GM19468 (cell line): ENCODE results near the gene FLRT3.

Source experiments
- ATAC-seq: cut with Tn5 transposase; IDR thresholded peaks from one replicate; pipeline ENCODE4 v1.9.1; 2021; ENCODE audit warnings: mild to moderate bottlenecking, moderate library complexity, moderate number of reproducible peaks; ENCODE audit not compliant: unreplicated experiment; ENCODE audit errors: extremely low read depth

FLRT3 gene

DNA sequence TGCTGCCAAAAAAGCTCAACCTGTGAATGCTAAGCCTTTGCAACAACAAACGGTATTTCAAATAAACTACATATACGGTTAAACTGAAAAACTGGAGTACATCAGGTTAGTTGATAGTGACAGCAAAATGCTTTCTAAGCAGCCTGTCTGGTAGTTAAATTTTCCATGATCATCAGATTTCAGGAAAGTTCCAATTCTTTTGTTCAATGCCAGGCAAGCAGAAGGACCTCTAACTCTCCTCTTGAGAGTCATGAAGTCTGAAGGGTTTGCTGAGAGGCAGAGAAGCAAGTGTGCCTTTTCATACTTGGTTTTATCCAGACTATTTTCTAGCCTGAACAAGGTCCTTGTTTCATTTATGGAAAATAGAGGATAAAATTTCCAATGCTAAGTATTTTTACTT lies 4.5 kb downstream of the FLRT3 start:
- ATAC-seq = no peak

DNA sequence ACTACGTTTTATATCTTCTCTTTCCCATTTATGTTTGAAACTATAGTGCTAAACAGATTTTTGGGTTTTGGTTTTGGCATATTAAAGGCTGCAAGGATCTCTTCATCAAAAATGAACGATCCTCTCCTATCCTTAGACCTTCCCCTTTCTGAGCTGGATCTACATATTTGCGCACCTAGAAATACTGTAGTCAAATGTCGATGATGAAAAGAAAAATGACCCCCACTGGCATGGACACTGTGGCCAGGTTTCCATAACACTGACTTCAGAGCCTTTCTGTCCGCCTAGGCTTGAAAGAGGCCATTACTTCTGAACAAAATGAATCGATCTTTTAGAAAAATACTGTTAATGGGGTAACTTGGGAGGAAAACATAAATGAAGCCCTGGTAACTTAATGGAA lies 5.8 kb downstream of the FLRT3 start:
- ATAC-seq = no peak

DNA sequence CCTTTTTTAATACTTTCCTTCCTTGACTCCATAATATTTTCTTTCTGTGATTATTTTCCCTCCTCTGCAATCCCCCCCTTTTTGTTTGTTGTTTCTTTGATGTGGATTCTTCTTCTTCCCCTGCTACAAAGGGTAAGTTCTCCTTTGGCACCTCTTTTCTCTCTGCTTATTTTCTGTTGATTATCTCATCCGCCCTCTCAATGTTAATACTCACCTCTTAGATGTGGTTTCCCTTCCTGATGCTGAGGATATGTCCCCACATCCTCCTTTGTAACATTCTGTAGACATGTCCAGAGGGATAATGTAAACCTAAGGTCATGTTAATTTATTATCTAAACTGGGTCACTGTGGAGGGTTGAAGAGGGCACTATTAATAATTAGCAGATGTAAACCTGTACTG lies 17.7 kb downstream of the FLRT3 start:
- ATAC-seq = no peak

DNA sequence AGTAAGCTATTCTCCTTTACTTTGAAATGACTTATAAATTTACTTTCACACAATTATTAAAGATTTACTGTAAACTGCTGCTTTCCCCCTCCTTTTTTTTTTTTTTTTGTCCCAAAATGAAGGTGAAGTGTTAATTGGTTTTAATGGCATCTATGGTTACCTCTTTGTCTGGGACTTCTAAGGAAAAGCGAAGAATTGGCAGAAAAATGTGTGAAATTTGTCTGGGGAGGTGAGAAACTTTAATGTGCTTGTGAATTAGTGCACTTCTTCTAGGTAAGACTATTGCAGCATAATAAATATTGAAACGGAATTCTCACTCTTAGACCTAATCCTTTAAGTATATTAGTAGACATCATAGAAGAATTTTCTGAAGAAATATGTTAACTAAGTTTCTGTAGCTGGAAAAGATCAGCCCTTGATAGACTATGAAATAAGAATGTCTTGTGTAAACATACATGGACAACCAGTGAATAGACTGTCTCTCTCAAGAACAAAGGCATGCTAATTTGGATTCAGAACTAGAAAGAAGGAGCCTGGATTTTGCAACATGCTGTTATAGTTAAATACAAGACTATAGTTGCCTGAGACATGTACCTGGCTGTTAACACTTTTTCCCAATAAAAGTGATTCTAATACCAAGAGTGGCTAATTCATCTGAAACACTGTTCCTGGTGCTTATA lies 23.9 kb downstream of the FLRT3 start:
- no peak for ATAC-seq

DNA sequence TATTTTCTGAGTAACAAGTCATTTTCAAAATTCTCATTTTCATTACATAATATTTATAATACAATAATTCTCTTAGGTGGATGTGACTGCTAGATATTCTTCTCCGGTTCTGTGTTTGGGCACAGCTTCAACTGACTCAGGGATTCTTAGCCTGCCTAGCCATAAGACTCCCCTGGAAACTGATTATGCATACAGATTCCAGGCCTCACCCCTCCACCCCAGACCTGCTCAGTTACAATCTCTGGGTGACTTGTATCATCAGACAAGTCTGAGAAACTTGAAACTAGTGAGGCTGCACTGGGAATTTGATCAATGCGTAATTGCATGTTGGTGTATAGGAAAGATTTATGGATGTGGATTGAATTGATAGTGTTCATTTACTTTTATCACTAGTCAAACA lies 25.4 kb downstream of the FLRT3 start:
- no peak for ATAC-seq

DNA sequence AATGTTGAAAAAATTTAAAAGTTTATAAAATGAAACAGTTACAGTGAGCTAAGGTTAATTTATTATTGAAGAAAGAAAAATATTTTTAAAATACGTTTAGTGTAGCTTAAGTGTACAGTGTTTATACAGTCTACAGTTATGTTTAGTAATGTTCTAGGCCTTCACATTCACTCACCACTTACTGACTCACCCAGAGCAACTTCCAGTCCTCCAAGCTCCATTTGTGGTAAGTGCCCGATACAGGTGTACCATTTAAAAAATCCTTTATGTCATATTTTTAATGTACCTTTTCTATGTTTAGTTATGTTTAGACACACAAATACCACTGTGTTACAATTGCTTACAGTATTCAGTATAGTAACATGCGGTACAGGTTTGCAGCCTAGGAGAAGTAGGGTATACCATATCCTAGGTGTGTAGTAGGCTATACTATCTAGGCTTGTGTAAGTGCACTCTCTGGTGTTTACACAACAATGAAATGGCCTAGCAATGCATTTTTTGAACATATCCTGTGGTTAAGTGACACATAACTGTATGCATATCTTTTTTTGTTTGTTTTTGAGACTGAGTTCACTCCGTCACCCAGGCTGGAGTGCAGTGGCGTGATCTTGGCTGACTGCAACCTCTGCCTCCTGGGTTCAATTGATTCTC lies 26.3 kb downstream of the FLRT3 start:
- no peak for ATAC-seq

DNA sequence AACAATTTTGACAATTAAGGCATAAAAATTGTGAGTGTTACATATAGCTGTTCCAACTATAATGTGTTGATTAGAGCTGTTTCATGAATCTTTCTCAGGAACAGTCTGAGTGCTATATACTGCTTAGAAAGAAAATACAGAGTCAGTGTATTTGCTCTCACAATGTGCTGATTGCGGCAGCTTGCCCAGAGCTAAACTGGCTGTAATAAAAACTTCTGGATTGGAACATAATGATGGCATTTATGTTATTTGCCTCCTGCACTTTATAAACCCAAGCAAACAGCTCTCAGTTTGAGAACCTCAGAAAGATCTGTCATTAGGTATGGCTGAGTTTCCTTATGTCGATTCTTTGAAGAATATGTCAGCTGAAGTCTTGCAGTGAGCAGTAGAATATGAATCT lies 29.5 kb downstream of the FLRT3 start:
- ATAC-seq = no peak

DNA sequence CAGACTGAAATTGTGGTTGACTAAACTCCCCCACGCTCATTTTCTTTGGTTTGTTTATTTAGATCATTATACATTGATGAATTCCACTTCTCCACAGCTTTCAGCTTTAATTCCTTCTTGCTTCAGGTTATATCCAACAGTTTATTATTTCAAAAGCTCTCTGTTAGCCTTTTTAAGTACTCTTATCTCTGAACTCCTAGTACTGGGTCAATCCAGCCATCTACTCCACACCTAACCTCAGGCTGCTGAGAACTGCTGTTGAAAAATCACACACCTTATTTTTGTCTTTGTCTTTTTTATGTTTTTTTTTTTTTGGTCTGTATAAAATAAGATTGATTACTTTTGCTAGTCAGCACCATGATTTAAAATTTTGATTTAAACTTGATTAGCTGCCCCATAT lies 32.9 kb downstream of the FLRT3 start:
- ATAC-seq = no peak

DNA sequence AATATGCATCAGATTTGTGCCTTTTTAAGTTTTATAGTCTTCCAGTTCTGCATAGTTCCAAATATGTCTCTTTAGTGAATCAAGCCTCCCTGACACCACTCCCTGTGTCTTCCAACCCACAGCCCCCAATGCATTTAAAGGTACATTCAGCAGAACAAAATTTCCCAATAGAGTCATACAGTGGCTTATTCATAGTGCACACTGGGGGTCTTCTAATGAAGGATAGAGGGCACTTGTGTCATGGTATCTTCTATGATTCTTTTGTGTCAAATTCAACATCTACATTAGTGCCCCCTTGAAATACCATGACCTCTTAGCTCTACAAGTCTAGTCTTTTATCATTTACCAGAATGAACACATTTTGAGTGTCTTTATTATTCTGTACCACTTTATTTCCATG lies 33.8 kb downstream of the FLRT3 start:
- ATAC-seq = no peak

DNA sequence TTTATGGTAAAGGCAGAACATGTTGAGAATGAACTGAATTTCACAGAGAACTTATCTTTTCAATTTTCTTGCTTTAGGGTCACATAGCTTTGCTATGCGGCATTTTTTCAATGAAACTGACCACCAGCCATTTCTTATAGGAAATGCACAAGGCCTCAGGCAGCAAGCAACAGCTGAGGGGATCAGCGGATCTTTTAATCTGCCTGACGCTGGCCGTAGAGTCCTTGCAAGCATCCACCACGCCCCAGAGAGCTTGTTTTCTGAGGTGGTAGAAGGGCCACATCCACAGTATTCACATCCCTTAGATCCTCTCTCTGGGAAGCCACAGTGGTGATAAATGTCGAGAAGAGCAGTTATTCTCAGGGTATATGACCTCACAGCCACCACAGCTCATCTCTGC lies 34.3 kb downstream of the FLRT3 start:
- no peak for ATAC-seq

DNA sequence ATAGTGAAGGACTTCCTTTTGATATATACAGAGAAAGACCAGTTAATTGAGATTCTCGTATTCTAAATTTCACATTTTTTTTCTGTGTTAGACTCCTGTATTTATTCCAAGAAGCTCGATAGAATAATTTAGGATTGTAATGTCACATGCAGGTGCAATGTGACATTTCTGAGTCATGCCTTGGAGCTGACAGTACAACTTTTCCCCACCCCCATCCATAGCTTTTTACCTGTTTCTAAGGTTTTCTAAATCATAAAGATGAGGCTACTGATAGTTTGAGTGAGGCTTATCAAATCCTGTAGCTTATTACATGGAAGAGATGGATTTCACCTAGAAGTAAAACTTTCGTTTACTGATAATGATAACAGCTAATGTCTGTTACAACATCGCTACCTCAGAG lies 37.6 kb downstream of the FLRT3 start:
- no peak for ATAC-seq

DNA sequence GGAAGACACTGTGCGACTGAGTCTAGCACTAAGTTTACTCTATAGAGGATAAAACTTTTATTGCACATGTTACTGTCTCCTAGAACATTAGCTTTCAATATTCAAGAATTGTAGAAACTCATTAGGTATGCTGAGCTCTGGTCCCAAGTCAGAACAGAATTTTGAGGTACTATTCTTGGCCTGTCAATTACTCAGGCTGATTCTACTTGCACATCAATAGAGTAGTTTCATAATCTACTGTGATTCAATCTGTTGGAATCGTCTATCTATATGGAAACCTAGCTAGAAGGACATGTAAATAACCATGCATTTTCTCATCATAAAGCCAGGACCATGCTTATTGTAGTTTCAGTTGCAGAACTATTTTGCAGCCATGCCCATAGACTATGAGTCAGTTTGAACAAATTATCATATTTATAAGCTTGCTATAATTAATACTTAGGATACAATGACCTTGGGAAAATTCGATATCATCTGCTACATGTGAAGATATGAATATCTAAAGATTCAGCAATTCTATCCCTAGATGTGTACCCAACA lies 41.6 kb downstream of the FLRT3 start:
- no peak for ATAC-seq

DNA sequence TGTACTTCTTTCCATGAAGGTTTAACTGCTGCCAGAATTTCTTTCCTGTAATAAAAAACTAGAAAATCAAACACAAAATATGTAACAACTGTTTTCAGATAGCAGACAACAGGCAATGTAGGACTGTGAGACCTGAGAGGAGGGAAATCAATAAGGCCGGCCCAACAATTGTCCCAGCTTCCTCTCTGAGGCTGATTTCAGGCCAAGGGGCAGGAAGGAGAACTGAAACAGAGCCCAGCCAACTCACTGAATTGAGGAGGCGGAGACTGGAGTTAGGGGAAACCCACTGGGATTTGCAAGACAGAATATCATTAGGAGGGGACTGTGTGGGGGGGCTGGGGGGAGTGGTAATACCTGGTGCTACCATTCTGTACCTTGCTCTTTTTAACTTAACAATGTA lies 42.2 kb downstream of the FLRT3 start:
- ATAC-seq = peak; percentile 42

DNA sequence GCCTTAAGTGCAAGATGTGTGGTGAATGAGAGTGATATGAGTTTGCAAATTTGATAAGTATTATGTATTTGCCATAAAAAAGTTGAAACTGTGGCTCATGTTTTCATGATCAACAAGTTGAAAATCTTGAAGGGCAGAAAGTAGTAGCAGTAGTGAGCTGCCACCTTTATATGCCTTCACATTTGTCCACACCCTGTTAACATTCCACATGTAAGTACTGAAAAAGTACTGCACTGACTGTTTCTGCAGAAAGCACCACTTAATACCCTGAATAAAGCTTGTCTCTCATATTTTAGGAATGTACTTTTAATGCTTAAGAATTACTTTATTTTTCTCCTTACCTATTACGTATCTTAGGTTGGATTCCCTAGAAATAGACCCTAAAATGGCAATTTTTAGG lies 45.9 kb downstream of the FLRT3 start:
- no peak for ATAC-seq

DNA sequence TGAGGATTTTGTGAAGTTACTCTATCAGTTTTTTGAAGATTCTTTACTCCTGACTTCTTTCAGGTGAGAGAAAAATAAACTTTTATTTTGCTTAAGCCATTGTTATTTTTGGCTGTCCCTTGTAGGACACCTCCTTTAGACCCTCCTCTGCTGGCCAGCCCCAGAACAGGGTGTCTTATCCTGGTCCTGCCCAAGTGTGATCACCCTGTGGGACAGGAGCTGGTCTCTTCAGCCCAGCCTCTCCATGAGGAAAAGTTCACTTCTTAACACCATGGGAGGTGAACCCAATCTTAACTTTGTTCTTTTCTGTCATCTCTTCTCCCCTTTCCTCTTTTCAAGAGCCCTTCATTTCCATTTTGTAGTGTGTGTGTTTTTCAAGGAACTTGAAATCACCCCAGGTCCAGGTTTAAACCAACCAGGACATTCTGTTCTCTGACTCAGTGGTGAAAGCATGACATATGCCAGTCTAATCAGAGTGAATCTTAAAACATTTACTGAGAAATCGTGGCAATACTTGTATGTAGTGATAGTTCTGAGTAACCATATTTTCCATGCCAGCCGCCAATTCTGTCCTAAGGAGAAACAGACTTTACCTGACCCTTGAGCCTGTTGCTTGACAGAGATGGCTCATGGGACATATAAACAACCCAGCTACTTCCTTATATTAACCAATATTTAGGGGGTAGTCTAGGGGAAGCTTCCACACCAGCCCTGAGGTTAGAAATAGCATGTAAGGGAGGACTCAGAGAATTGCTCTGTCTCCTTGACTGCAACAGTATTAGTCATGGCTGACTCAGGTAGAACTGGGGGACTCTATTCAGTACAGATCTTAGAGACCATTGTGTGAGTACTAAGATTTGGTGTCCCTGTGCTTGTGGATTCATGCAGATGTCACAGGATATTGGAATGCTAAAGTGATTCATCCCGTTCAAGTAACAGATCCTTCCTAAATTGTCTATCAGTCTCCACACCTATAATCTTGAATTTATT lies 48.8 kb downstream of the FLRT3 start:
- no peak for ATAC-seq

DNA sequence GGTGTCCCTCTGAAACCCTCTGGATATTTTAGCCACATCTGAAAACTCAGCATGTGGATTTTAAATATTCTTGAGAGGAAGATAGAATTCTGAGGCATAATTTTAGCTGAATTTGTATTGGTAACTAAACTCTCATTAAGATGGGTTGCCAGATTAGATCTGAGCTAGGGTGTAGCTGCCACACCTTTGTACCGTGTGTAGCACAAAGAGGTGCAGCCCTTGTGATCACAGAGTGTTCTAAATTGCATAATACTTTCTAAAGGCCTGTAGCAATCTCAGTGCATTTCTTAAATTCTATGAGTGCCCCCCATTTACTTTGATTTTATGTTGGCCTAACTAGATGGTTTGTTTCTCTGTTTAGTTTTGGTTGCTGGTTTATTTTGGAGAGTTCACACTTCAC lies 53.0 kb downstream of the FLRT3 start:
- ATAC-seq = no peak

DNA sequence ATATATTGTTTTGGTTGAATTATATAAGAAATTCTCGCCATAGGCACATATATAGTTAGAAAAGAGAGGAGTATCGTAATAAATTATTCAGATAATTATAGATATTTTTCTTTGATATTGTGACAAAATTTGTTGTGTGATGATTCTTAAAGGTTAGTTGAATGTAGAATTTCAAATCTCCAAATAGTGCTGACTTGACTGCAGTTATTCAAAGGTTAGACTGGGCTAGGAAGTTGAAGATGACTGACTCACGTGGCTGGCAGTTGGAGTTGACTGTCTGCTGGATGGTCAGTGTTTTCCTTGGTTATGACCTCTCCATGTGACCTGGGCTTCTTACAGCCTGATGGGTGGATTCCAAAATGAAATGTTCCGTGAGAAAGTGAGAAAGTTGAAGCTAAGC lies 55.3 kb downstream of the FLRT3 start:
- no peak for ATAC-seq
